HG03460 (cell line): ENCODE results near the gene GINS2.

ENCODE experiments used
- ATAC-seq: cut with Tn5 transposase; IDR thresholded peaks from one replicate; pipeline ENCODE4 v1.9.1; 2021; ENCODE audit not compliant: unreplicated experiment

The GINS2 gene

DNA sequence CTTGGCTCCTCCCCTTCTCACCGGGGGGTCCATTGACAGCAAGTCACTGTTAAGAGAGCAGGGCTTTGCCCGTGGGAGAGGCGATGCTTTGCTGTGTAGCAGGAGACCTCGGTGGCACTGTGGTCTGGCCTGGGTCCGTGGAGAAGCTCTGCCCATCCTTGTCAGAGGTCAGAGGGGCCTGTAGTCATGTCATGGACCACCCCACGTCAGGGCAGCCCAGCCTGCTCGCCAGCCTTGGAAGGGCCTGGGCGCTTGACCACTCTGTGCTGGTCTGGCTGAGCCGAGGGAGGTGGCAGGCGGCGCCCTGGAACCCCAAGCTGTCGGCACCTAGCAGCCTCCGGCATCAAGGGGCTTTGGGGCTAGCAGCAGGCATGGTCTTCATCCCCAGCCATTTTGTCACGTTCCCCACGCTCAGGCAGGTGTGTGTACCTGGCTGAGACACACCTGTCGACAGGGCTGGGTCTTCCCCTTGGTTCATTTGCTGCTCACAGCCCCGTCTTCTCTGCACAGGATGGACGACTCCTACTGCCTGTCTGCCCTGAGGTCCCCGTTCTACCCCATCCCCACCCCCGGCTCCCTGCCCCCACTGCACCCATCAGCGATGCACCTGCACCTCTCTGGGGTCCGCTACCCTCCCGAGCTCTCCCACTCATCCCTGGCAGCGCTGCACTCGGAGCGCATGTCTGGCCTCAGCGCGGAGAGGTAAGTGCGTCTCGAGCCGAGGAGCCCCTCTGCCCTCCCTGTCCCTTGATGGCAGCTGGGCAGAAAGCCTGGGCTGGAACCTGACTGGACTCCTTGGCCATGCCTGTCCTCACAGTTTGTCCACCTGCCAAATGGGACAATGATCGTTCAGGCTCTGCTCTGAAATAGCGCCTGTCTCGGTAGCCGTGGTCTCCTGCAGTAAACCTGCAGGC, 33.3 kb downstream of the GINS2 start:
- ATAC-seq: no peak

DNA sequence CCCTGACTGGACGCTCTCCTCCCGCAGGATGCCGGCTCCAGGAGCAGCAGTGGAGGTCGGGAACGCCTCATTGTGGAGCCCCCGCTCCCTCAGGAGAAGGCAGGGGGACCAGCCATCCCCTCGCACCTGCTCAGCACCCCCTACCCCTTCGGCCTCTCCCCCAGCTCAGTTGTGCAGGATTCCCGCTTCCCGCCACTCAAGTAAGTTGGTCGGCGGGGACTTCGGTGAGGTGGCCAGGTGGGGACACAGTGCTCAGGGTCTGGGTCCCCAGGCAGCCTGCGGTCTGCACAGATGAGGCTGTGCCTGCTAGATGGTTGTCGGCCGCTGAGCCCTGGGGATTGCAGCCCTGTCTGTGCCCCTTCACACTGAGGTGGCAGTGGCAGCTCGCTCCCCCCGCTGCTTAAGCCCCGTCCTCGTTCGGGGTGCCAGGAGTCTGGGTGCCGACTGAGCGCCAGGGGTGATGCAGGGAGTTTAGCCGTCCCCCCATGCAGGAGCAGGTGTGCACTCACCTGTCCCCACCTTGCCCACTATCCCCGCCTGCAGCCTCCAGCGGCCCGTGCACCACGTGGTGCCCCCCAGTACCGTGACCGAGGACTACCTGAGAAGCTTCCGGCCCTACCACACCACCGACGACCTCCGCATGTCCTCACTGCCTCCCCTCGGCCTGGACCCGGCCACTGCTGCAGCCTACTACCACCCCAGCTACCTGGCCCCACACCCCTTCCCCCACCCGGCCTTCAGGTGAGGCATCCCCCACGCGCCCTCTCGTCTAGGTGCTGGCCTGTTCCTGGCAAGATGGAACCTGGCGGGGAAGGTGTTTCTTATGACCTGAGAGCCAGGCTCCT, 34.3 kb downstream of the GINS2 start:
- no peak for ATAC-seq

DNA sequence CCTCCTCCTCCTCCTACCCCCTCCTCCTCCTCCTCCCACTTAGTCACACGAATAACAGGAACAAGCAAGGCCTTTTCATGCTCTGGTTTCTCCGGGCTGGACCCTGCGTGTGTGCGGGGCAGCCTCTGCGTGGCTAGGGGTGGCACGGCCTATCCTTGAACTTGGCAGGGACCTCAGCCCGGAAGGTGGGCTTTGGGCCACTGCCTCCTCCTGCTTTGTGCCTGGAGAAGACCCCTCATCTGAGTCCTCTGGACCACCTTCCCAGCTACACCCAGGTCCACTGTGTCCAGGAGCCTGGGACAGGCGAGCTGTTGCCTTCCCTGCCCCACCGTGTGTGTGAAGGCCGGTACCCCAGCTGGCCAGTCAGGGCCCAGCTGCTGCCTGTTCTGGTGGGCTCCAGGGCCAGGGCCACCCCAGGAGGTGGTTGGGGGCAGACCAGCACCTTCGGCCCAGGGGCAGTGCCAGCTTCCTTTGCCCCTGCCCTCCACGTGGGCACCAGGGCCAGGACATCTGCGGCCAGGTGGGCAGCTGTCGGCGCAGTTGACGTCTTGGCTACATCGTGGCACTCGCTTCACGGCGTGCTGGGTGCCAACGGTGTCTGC, 35.4 kb downstream of the GINS2 start:
- ATAC-seq: no peak

DNA sequence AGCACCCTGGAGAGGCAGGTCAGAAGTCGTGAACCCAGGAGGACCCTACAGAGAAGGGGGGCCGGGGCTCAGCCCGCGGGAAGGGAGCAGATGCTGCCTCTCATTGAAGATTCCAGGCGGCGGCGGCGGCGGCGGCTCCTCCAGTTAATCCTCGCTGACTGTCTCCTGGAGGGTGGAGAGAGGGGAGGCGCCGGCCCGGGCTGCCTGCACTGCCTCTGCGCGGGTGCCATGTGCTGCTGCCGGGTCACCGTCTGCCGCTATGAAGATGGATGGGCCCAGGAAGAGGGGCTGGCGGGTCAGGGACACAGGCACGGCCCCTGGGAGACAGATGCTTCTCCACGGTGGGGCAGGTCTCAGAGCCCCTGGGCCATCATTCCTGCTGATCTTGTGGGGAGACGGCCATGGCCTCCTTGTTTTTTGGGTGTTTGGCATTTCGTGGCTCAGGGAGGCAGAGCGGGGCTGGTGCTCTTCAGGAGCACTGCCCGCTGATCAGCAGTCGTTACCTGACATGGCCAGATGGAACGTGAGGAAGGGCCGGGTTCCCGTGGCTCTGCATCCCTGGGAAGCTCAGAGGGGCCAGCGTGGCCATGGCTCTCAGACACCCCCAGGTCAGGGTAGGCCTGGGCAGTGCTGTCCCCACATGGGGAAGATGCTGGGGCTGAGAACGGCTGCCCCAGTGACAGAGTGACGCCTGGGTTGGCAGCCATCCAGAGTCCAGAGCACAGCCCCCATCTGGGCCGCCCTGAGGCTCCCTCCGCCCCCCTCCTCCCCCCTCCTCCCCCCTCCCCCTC, 36.1 kb downstream of the GINS2 start:
- no peak for ATAC-seq

DNA sequence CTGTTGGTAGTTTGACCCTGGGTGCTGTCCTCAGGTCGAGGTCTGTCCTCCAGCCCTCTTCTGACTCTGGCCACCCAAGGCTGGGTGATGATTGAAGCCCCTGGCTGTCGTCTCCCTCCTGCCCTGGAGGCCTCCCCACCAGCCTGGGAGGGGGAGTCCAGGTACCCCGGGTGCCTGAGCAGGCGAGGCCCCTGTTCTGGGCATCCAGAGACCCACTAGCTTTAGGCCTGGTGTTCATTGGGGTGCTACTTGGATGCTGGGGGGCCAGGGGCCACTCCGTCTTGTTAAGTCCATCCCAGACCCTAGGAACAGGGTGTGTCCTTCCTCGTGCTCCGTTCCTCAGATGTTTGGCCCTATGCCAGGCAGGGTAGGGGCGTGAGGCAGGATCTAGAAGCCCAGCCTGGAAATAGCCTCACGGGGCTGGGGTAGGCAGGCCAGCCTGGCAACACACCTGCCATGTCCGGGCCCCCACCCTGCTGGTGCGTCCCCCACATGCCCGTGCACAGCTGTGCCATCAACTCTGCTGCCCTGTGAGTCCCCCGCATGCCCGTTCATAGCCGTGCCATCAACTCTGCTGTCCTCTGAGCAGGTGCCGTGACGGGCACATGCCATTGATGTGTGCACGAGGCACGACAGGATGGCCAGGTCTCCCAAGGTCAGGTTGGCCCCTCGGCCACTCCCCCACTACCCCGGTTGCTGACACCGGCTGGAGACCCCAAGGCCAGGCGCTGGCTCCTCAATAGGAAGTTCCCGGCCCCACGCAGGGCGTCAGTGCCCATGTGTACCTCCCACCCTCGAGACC, 36.9 kb downstream of the GINS2 start:
- ATAC-seq: no peak

DNA sequence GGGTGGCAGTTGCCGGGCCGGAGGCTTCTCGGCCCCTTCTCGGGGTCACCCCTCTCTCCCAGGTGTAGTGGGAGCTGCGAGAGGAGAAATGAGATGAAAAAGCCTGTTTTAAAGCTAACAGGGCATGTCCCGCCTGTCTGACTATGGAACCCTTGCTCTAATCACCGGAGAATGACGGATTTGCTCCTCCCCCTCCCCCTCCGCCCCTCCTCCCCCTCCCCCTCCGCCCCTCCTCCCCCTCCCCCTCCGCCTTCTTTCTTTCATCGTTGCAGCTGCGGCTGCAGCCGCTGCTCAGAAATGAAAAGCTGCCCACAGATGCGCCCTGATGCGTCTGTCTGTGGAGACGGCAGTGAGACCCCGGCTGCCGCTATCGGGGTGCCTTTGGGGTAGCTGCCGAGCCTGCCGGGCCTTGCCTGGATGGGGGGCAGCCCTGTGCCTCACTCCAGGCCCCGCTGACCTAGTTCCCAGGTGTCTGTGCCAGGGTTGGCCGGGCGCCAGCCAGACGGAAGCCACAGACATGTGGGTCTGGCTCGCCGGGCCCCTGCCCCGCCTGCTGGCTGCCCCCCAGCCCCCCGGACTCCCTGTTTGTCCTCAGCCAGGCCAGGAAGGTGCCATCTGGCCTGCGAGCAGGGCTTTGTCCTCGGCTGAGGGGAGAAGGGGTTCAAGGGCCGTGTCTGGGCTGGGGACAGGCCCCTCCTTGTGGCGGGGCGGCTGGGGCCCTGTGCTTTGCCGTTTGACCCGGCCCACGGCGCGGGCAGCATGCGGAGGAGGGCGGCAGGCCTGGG, 37.7 kb downstream of the GINS2 start:
- ATAC-seq: no peak

DNA sequence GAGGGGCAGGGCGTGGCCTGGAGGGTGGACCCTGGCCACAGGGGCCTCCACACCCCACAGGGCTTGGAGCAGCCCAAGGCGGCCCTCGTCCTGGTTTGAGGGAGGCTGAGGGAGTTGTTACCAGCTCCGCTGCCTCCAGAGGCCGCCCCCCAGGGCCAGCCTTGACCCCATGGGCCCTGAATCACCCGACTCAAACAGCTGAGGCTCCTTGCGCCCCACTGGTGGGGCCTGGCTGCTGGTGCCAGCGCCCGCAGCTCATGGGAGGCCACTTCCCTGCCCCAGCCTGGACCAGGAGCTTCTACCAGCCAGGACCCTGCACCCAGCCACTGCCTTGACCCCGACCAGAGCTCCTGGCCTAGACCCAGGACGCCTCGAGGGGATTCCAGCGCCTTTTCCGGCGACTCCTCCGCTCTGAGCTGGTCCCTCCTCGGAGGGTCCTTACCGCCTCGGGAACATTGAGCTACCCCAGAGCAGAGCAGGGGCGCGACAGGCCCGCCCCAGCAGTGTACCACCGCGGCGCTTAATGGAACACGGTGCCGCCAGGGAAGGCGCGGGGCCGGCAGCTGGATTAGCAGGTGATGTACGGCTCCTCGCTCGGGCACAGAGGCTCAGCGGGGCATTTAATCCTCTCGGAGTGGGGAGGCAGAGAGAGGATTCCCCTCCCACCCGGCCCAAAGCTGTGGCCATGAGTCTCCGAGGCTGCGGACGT, 38.5 kb downstream of the GINS2 start:
- no peak for ATAC-seq

DNA sequence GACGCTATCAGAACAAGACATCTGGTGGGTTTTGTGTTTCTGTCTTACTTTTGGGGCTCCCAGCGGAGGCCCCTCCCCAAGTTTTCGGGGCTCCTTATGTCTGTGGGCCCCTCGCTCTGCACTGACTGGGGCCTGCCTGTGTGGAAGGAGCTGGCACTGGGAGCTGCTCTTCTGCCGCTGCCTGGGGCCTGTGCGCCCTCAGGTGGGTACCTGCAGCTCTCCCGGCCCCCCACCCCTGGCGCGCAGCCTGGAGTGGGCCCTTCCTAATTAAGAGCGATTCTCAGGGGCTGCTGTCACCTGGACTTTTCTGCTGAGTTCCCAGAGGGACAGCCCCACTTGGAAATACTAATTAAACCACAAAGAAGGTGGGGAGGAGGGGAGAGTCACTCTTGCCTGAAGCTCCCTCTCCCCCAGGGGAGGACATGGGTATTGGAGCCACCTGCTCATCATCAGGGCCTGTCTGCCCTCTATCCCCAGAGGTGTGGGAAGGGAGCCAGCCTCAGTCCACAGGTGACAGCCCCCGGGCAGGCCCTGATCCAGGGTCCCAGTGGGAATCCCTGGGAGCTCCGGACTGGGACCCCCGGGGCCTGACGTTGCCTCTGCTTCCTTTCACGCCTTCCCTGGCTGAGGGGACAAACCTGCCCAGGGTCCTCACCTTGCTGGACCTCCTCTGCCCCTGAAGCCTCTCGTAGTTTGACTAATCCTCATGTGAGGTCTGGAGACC, 39.2 kb downstream of the GINS2 start:
- ATAC-seq: no peak

DNA sequence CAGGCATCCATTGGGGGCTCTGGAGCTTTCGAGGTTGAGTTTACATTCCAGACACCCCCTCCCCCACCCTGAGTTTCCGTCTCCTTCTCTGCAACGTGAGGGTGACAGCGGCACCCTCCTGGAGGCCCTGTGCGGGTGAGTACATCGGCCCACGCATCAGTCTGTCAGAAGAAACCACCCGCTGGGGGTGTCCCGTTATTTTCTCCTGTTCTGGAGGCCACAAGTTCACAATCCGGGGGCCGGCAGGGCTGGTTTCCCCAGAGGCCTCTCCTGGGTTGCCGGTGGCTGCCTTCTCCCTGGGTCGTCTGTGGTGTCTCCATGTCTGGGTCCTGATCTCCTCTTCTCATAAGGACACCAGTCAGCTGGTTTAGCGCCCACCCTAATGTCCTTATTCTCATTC, 39.9 kb downstream of the GINS2 start:
- ATAC-seq: no peak

DNA sequence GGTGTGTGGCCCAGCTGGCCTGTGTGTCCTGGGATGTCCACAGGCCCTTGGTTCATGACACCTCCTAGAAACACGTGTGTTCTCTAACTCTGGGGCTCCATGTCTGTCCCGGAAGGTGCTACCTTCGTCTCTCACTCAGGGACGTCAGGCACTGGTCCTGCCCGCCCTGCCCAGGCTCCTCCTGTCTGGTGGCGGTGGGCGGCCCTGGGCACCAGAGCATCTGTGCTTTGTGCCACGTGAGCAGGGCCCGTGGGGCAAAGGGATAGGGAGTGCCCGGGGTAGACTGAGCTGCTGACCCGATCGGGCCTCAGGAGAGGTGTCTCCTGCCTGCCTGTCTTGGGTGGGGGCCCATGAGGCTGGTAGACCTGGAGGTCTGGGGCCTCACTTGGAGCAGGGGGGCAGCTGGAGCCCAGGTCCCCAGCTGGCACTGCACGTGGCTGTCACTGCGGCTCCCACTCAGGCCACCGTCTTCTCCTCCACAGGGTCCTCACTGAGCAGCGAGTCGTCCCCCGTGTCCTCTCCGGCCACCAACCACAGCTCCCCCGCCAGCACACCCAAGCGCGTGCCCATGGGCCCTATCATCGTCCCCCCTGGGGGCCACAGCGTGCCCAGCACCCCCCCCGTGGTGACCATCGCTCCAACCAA, 40.6 kb downstream of the GINS2 start:
- ATAC-seq: no peak

DNA sequence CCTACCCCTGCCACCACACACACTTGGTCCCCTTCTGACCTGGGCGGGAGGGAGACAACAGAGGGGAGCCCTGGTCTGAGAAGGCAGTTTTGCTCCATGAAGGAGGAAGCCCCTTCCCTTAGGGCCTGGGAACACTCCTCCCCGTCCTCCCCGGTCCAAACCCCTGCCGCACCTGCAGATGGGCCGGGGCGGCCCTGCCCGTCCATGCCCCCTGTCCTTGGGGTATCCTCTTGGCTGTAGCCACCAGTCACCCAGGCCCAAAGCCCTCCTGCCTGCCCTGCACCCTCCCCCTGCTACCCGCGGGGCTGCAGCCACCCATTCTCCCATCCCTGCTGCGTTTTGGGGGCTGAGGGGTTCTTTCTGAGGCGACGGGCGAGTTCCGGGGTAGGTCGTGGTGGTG, 41.8 kb downstream of the GINS2 start:
- no peak for ATAC-seq

DNA sequence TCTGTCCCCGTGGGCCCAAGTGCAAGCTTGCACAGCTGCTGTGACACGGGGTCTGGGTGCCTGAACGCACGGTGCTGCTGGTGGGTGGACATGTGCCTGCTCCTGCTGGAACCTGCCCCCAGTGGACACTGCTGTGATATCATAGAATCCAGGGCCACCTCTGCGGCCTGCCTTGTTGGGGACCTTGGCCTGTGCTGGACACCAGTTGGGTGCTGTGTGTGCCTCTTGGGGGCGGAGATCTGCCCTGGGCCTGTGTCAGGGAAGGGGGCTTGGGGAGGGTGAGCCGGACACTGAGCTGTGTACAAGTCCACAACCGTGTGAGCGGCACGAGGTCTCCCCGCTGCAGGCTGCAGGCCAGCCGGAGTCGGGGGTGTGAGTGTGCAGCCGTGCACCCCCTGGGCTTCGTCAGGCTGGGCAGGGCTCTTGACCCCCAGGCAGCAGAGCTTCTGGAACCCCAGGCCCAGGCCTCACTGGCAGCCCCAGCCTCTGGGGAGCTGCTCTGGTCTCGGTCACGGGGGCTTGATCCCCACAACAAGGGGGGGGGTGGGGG, 42.3 kb downstream of the GINS2 start:
- ATAC-seq: no peak

DNA sequence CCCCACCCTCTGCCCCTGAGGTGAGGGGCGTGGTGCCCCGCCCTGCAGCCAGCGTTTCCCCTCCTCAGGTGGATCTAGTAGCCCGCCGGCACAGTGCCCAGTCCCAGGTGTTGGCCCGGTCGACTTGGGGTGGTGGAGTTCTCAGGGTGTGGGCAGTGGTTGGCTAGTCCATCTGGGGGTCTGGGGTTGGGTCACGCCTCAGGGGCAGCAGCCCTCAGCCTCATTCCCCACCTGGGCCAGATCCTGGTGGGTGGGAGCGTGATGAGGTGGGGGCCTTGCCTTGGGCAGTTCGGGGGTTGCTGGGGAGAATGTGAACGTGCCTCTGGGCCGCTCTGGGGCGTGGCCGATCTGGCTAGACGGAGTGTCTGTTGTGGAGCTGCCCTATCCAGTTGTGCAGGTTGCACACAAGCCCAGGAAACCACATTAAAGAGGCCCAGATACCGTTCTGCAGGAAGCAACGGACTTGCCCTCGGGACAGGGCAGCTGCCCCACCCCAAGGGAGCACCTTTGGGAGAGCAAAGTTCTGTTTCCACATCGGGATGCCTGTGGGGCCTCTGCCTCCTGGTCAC, 43.6 kb downstream of the GINS2 start:
- ATAC-seq: no peak

DNA sequence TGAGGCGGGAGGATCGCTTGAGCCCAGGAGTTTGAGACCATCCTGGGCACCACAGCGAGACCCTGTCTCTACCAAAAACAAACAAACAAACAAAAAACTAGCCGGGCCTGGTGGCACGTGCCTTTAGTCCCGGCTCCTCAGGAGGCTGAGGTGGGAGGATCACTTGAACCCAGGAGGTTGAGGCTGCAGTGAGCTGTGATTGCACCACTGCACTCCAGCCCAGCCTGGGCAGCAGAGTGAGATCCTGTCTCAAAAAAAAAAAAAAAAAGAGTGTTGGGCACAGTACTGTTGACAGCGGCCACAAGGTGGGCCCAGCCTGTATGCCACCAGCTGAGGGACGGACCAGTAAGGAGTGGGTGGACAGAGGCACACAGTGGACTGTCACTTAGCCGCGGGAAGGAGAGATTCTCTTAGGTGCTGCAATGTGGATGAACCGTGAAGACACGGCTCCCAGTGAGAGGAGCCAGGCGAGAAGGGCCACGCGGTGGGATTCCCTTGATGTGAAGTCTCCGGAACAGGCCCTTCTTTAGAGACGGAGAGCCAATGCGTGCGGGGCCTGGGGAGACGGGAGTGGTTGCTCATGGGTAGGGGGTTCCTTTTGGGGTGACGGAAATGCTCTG, 44.6 kb downstream of the GINS2 start:
- ATAC-seq: no peak

DNA sequence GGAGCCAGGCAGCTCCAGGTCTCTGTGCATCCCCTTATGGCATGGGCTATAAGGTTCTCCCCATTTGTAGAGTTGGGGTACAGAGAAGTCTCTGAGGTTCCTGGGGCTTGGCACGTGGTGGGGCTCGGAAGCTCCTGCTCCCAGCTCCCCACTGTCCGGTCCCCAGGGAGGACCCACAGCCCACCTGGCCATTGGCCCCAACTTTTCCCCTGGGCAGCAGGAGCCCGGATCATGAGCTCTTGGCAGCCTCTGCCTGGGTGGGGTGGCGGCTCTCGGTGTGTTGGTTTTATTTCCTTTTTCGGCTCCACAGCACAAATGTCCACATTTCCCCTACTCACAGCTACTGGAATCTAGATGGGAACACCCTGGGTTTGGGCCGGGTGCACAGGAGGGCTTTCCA, 45.1 kb downstream of the GINS2 start:
- no peak for ATAC-seq

DNA sequence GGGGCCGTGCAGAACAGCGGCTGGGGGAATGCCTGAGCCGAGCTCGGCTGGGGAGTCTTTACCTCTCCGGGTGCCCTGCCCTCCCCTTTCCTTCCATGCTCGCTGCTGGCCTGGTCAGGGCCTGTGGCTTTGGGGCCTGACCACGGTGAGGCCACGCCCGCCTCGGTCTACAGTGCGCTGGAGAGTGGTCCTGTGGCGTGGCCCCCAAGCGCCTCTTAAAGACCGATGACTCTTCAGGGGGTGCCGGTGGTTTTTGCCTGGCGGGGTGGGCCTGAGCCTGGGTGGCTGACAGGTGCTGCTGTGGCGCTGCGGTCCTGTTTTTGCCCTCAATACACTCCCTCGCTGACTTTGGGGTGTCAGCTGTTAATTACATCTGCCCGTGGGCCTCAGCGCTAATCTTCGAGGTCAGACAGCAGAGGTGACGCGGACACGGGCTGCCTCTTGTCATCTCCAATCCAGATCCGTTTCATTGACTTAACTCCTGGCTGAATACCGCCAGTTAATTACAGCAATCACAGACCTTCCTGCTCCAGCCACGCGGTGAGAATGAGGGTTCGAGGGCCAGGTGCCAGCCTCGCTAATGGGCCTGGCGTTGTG, 45.9 kb downstream of the GINS2 start:
- ATAC-seq: no peak
